ENCODE results near the gene GLA.

- TF ChIP-seq POLR2A (IDR thresholded peaks at IDR 0.05) (no peak), CTCF (IDR thresholded peaks at IDR 0.05) (no peak)
Observed at GRCh38 chrX:101370888-101371504, 36.7 kb downstream of the GLA start.
